Muscle of arm (tissue), 12 donors: ENCODE results near the gene CDH23. TPM values are rescaled to one million over a fixed set of nuclear protein-coding genes. Genes with fewer than 3 reads are reported as not detected.

ENCODE experiments used
- DNase-seq: peaks from one replicate; pipeline ENCODE4 v3.0.0-alpha.2; 2013
- polyA plus RNA-seq, 12 donors: library from polyadenylated mRNA; unstranded; fragments of 120-200 nt; gene quantifications; one replicate each; pipeline ENCODE4 v1.2.1, GENCODE V29; 2013; ENCODE audit not compliant: insufficient read length in 12 of 12

Gene CDH23
- polyA plus RNA-seq, 12 donors: 2.9 to 7.4 (median 4.3) TPM; not detected in 1

DNA sequence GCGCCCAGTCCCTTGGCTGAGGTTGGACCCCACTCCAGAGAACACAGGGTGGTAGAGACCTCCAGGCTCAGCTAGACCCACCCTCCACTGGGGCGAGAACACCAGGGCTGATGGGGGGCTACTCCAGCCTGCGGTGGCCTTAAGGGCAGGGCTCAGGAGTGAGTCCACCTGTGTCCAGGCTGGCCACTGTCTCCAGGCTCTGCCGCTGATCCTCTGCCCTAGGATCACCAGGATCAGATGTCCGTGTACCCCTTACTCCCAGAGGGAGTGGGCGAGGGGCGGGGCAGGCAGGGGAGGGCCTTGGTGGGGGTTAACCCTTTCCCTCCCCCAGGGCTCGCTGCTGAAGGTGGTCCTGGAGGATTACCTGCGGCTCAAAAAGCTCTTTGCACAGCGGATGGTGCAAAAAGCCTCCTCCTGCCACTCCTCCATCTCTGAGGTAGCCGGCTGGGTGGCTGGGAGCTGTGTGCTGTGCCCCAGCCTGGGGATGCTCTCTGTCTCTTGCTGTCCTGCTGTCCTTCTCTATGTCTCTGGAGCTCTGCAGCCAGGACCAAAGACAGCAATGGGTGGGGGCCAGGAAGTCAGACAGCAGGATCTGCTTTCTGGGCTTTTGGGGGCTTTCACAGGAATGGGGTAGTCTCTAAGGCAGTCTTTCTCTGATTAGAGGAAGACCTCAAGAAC, 416.3 kb downstream of the CDH23 start:
- DNase-seq: no peak

GRCh38 chr10:71814922-71815411, 418.2 kb downstream of the CDH23 start:
- DNase-seq: no peak

GRCh38 chr10:71815515-71816130, 418.9 kb downstream of the CDH23 start:
- no peak for DNase-seq

DNA sequence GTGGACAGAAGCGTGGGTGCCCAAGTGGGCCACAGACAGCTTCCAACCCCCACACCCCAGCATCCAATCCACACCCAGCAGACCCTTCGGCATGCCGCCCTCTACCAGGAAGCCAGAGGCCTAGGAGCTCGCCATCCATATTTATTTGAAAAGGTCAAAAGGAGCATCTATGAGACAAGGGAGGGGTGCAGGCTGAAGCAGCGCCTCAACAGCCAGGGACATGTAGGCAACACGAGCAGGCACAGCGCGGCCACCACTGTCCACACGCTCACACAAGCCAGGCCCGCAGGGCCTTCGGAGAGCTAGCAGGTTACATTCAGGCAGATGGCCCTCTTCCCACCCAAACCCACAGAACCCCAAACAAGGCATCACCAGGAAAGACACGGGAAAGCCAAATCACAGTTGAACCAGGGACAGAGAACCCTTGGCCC, 419.7 kb downstream of the CDH23 start:
- DNase-seq: no peak

DNA sequence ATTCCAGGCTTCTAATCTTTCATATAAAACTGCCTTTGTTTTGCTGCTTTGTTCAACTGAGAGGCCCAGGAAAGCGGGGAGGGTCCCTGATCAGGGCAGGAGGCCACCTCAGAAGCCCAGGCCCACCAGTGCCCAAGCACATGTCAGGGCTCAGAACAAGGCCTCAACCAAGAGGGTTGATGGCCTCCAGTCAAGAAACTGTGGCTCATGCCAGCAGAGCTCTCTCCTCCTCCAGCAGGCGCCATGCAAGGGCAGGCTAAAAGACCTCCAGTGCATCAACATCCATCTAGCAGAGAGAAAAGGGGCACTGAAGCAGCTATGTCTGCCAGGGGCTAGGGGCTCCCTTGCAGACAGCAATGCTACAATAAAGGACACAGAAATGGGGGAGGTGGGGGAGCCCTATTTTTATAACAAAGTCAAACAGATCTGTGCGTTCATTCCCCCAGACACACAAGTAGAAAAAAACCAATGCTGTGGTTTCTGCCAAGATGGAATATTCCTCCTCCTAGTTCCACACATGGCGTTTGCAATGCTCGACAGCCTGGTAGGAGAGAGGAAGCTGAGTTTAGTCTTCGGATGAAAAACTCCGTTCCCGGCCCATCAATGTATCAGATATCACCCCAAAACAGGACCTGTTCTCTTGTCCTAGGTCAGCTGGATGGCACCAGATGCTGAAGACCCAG, 420.4 kb downstream of the CDH23 start:
- DNase-seq: no peak

- no peak for DNase-seq
Observed at GRCh38 chr10:71817831-71818655, 421.3 kb downstream of the CDH23 start.

DNA sequence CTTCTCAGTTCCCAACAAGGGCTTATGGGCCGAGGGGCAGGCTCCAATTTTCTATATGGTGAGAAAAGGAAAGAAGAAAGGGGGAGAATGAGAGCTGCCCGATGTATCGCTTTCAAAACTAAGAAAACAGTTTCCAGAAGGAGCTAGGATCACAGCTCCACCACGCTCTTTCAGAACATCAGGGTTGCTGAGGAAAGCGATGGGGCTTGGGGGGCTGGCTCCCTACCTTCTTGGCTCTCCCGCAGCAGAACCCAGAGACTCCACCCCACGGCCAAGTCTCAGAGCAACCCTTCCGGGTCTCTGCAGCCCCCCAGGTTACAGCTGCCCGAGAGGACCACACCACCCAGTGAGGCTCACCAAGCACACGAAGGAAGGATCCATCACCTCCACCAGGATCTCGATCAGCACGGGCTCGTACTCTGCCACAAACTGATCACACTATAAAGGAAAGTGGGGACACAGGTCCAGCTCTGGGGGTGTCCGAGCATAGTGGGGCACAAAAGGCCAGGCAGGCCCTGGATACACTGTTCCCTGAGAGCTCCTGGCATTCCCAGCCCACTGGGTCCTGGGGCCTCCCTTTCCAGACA, 422.0 kb downstream of the CDH23 start:
- no peak for DNase-seq

DNA sequence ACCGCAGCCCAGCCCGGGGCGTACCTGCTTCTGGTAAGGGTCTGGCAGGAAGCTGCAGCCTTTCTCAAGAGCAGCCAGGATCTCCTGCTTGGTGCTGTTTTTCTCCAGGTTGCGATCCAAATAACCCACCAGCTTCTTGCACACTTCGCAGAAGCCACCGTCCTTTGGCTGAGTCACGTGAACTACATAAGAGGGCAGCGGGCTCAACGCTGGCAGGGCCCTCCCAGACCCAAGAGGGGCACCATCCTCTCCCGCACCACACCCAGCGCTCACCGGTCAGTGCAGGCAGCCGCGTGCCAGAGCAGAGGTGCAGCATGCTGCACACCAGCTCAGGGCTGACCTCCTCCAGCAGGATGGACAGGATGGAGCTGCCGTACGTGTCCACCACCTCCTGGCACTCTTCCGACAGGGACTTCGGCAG, 422.7 kb downstream of the CDH23 start:
- DNase-seq: no peak

DNA sequence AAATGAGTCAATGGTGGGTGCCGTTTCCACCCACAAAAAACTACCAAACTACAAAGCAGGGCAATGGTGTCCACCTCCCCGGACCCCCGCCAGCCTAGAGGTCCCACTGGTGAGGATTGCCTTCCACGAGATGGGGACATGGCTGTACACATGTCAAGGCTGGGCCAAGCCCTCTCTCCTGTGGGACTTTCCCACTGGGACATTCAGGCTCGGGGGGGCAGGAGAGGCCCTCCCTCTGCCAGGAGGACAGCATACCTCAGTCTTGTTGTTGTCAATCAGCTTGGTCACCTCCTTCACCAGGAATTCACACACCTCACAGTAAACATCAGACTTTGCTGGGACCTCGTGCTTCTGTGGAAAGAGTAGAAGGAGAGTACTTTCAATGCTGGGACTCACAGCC, 423.3 kb downstream of the CDH23 start:
- no peak for DNase-seq

- DNase-seq: no peak
Observed at GRCh38 chr10:71820966-71821365, 424.2 kb downstream of the CDH23 start.

DNA sequence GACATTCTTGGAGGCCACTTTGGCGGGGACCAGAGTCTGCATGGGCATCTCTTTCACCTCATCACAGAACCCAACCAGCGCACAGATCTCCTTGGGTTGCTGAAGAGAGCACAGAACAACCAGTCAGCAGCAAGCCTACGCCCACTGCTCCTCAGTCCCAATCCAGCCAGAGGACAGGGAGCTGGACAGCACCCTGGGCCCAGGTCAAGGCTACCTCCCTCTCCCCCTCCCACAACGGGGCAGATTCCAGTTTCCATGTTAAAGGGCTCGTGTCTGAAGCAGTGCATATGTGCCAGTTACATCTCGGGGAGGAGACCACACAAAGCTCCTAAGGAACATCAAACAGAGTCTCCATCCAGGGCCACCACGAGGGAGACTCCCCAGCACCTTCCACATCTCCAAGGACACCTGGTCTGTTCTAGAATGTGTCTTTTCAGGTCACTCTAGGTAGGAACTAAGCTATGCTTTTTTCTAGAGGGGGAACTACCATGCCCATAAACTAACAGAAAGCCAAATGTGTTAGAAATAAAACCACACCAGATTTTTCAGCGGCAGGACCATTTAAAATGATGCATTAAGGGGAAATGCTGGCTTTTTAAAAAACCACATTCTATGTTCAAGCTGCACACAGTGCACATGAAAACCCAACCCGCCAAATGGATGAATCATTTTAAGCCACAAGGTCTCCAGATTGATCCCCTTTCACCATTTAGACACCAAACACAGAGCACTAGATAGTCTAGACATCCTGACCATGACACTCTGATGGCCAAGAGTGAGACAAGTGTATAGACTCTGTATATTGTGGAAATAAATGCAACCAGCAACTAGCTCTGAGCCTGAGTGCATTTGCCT, 425.4 kb downstream of the CDH23 start:
- no peak for DNase-seq

DNA sequence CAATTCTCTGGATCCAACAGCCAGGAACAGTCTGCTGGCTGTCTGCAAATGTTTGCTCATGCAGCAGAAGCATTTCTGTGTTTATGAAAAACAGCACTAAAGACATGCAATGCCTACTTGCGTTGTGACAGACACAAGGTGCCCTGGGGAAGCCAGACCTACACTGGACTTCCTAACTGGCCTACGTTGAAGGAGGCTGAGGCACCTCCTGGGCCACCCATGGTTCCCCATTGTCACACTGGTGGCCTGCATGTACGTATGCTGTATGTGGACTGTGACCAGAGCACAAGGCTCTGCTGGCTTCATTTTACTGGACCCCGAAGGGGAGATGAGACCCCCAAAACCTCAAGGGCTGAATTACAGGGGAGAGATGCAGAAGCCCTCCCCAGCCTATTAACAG, 426.6 kb downstream of the CDH23 start:
- DNase-seq: no peak

DNA sequence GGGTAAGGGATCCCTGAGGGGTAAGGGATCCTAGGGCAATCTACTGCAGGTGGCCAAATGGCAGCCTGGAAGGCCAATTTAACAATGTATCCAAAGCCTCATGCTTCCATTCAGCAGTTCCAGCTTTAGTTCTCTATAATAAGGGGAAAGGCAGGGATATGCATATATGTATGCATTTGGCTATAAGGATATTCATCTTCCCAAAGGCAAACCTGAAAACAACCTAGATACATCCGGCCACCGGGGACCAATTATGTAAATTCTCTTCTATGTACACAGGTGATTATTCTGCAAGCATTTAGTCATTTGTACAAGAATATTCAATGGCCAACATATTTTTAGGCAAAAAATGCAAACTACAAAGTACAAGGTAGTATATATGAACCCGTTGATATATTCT, 427.6 kb downstream of the CDH23 start:
- no peak for DNase-seq

DNA sequence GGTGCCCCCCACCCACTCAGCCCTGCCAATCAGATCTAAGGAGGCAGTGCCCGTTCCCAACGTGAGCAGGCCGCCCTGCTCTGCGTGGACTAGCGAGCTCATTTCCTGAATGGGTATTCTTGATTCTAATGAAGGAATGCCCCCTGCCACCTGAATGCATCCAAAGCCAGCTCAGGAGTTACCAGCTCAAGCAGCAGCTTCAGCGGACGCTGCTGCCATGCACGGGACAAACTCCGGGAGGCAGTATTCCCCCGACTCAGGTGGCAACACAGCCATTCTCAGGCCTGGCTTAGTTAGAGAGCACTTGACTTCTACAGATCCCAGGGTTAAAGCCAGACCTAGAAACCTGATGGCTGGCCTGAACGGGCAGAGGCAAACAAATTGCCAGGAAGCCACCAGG, 428.5 kb downstream of the CDH23 start:
- no peak for DNase-seq

DNA sequence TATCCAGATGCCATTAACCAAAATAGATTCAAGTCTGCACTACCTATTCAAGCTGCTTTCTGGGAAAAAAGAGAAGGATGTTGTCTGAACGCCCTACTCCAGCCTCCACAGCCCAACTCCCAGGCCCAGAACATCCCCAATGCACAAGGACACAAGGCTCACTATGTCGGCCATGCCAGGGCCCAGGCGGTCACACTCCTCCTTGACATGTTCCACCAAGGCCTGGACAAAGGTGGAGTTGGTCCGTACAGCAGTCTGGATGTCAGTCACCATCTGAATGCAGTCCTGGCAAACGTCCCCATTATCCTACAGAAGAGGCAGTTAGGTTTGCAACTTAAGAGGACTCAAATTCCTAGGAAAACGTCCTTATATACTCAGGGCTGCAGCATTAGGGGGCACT, 431.1 kb downstream of the CDH23 start:
- no peak for DNase-seq

DNA sequence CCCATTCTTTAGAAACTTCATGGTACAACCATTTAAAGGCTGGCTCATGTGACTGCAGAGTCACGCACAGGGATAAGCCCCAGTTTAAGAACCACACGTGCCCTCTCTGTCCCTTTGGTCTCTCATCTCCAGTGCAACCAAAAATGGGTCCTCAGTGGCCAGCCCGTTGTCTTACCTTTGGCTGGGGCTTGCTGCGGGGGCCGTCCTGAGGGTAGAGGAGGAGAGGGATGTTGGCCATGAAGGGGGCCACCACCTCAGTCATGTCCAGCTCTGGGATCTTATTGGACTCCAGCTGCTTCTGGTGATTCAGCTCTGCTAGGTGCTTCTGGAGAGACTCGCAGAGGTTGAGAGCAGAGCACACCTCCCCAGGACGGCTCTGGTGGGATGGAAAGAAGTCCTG, 432.0 kb downstream of the CDH23 start:
- no peak for DNase-seq

- DNase-seq: no peak
Observed at GRCh38 chr10:71829171-71829570, 432.5 kb downstream of the CDH23 start.

- DNase-seq: no peak
Observed at GRCh38 chr10:71829896-71830295, 433.2 kb downstream of the CDH23 start.

- no peak for DNase-seq
Observed at GRCh38 chr10:71830726-71831125, 434.0 kb downstream of the CDH23 start.

- DNase-seq: no peak
Observed at GRCh38 chr10:71831646-71832552, 435.2 kb downstream of the CDH23 start.
